PC-3 (cell line): ENCODE measurements around the gene SLC22A25. TPM values are rescaled to one million over a fixed set of nuclear protein-coding genes. Genes with fewer than 3 reads are reported as not detected.
A peak's percentile ranks its signal among the peaks of the same experiment; 100 is the strongest.

Experiments
- ATAC-seq: fragments of 200-7000 bp; cut with Tn5 transposase; 2 replicates; pipeline ENCODE4 v1.9.1; 2020; ENCODE audit warnings: mild to moderate bottlenecking, moderate library complexity
- BruUV-seq: library from RNA; stranded (reverse); fragments of 400-500 nt; replicated peaks from 2 replicates; lab custom pipeline; 2021; lab: Mats Ljungman, UMichigan
- CTCF ChIA-PET: fragments of 300-600 bp; sonication (Branson Sonifier 250); formaldehyde crosslinking; loops from one replicate; lab custom pipeline; 2022; ENCODE audit warnings: antibody characterized with exemption; lab: Charles Lee
- POLR2A ChIA-PET: fragments of 300-600 bp; sonication (Branson Sonifier 250); formaldehyde crosslinking; loops from one replicate; lab custom pipeline; 2022; ENCODE audit warnings: antibody characterized with exemption; ENCODE audit not compliant: unreplicated experiment; lab: Charles Lee
- DNase-seq: peaks from one replicate; pipeline ENCODE4 v3.0.0-alpha.2; 2015
- H2AFZ ChIP-seq: fragments of 300-600 bp; sonication (generic); 2 replicates; pipeline ENCODE4 v1.6.0; 2016; ENCODE audit warnings: antibody characterized with exemption, low read length
- H3F3A ChIP-seq: fragments of 300-600 bp; sonication (generic); one replicate; pipeline ENCODE4 v1.6.0; 2017; ENCODE audit warnings: antibody characterized with exemption, low read length, control low read depth, mild to moderate bottlenecking; ENCODE audit not compliant: unreplicated experiment
- H3K27ac ChIP-seq: fragments of 300-600 bp; sonication (generic); 2 replicates; pipeline ENCODE4 v1.5.1; 2016; ENCODE audit warnings: mild to moderate bottlenecking, low read length
- H3K27me3 ChIP-seq: fragments of 300-600 bp; sonication (generic); 2 replicates; pipeline ENCODE4 v1.6.1; 2016; ENCODE audit warnings: low read length, mixed read lengths
- H3K36me3 ChIP-seq: fragments of 300-600 bp; sonication (generic); 2 replicates; pipeline ENCODE4 v1.6.1; 2016; ENCODE audit warnings: low read depth, mixed run types, low read length, mixed read lengths
- H3K4me1 ChIP-seq: fragments of 300-600 bp; sonication (generic); 2 replicates; pipeline ENCODE4 v1.5.1; 2016; ENCODE audit warnings: low read length; ENCODE audit not compliant: insufficient read depth
- H3K4me2 ChIP-seq: fragments of 300-600 bp; sonication (generic); 2 replicates; pipeline ENCODE4 v1.6.0; 2016; ENCODE audit warnings: low read length
- H3K4me3 ChIP-seq: fragments of 300-600 bp; sonication (generic); 2 replicates; pipeline ENCODE4 v1.5.1; 2016; ENCODE audit warnings: mild to moderate bottlenecking, low read length, mixed read lengths
- H3K79me2 ChIP-seq: fragments of 300-600 bp; sonication (generic); 2 replicates; pipeline ENCODE4 v1.6.1; 2017; ENCODE audit warnings: low read length, mixed read lengths
- H3K9ac ChIP-seq: fragments of 300-600 bp; sonication (generic); 2 replicates; pipeline ENCODE4 v1.6.0; 2016; ENCODE audit warnings: mild to moderate bottlenecking, low read length
- H3K9me2 ChIP-seq: fragments of 300-600 bp; sonication (generic); replicated peaks from 2 replicates; pipeline ENCODE4 v1.6.1; 2016; ENCODE audit warnings: mixed run types, low read length, mixed read lengths
- H3K9me3 ChIP-seq: fragments of 300-600 bp; sonication (generic); 2 replicates; pipeline ENCODE4 v1.6.1; 2016; ENCODE audit warnings: low read length, mixed read lengths
- H4K20me1 ChIP-seq: fragments of 300-600 bp; sonication (generic); 2 replicates; pipeline ENCODE4 v1.6.1; 2016; ENCODE audit warnings: low read length, mixed read lengths
- CTCF ChIP-seq: fragments of 300-600 bp; sonication (generic); conservative IDR thresholded peaks from 2 replicates; pipeline ENCODE4 v1.5.1; 2017; ENCODE audit warnings: antibody characterized with exemption, low read depth, mild to moderate bottlenecking, low read length
- EZH2 ChIP-seq: fragments of 300-600 bp; sonication (generic); IDR thresholded peaks from one replicate; pipeline ENCODE4 v1.6.1; 2017; ENCODE audit warnings: antibody characterized with exemption, mild to moderate bottlenecking, low read length; ENCODE audit not compliant: unreplicated experiment
- EZH2phosphoT487 ChIP-seq: fragments of 300-600 bp; sonication (generic); IDR thresholded peaks from 2 replicates; pipeline ENCODE4 v1.6.1; 2018; ENCODE audit warnings: mild to moderate bottlenecking, antibody characterized with exemption, low read length, borderline replicate concordance
- intact Hi-C: fragments of 100-400 bp; cut with micrococcal nuclease; formaldehyde crosslinking; loops from 2 replicates; pipeline ENCODE4 v1.9.0; 2023
- total RNA-seq: library from RNA; depleted of rRNA; stranded (reverse); fragments of >200 nt; gene quantifications from 2 replicates; pipeline ENCODE4 v1.2.3, GENCODE V29; 2014

Gene SLC22A25
- total RNA-seq, 1 experiment from 2014 or later = not detected

- Histone ChIP-seq H3K27ac (no peak overlapping the region), H3K4me3 (no peak overlapping the region), H3K4me1 (no peaks in the 10 kb centered on the region), H3K27me3 (peaks cover 36% of the 10 kb centered on the region), H3K36me3 (no peaks in the 10 kb centered on the region), H3K9me3 (no peaks in the 10 kb centered on the region), H3K79me2 (no peaks in the 10 kb centered on the region), H3F3A (no peaks in the 10 kb centered on the region), H3K9ac (no peak overlapping the region), H2AFZ (no peak overlapping the region), H4K20me1 (no peaks in the 10 kb centered on the region), H3K4me2 (no peak overlapping the region), H3K9me2 (no peaks in the 10 kb centered on the region)
- CTCF ChIA-PET = no interaction called here
- ATAC-seq (no peak), DNase-seq (peak; percentile 7)
- BruUV-seq = no TSS peak
- POLR2A ChIA-PET = no interaction called here
- intact Hi-C loops = no loop called here
- TF ChIP-seq EZH2 (no peak), CTCF (no peak), EZH2phosphoT487 (no peak)
Observed at GRCh38 chr11:63240791-63241379, 2.5 kb downstream of the SLC22A25 start.

DNA sequence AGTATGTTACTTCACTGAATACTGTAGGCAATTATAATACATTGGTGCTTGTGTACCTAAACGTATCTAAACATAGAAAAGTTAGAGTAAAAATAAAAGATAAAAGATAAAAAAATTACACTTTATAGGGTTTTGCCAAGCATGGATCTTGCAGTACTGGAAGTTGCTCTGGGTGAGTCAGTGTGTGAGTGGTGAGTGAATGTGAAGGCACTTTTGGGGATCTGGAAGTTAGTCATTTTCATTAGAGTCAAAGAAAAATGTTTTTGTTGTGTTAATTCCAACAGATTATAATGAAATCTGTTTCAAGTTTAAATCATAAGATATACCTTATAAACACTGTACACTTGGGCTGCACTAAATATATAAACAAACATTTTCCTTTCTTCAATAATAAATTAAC is 3.3 kb downstream of the SLC22A25 start:
- H3K27me3 ChIP-seq = peaks cover 35% of the 10 kb centered on the region
- no peaks in the 10 kb centered on the region for H4K20me1 ChIP-seq
- H3K27ac ChIP-seq = no peak overlapping the region
- TF ChIP-seq EZH2phosphoT487 = no peak
- no peak for TF ChIP-seq EZH2
- TF ChIP-seq CTCF = no peak
- DNase-seq (no peak), ATAC-seq (no peak)
- no peak overlapping the region for H3K4me3 ChIP-seq
- H3K79me2 ChIP-seq = no peaks in the 10 kb centered on the region
- BruUV-seq = no TSS peak
- H3K4me2 ChIP-seq = no peak overlapping the region
- no peaks in the 10 kb centered on the region for H3K36me3 ChIP-seq
- no peak overlapping the region for H3K9ac ChIP-seq
- CTCF ChIA-PET = no interaction called here
- H3K9me2 ChIP-seq = no peaks in the 10 kb centered on the region
- H3K4me1 ChIP-seq = no peaks in the 10 kb centered on the region
- H3K9me3 ChIP-seq = no peaks in the 10 kb centered on the region
- H2AFZ ChIP-seq = no peak overlapping the region
- intact Hi-C loops = no loop called here
- POLR2A ChIA-PET = no interaction called here
- H3F3A ChIP-seq = no peaks in the 10 kb centered on the region

- Histone ChIP-seq H3K79me2 (no peaks in the 10 kb centered on the region), H3K4me2 (no peak overlapping the region), H4K20me1 (no peaks in the 10 kb centered on the region), H3K4me3 (no peak overlapping the region), H3K27me3 (peaks cover 27% of the 10 kb centered on the region), H3F3A (no peaks in the 10 kb centered on the region), H2AFZ (no peak overlapping the region), H3K9me3 (no peaks in the 10 kb centered on the region), H3K9me2 (no peaks in the 10 kb centered on the region), H3K9ac (no peak overlapping the region), H3K36me3 (no peaks in the 10 kb centered on the region), H3K27ac (no peak overlapping the region), H3K4me1 (no peaks in the 10 kb centered on the region)
- DNase-seq (no peak), ATAC-seq (no peak)
- ChIA-PET POLR2A (no interaction called here), CTCF (no interaction called here)
- intact Hi-C loops = no loop called here
- TF ChIP-seq EZH2phosphoT487 = no peak
- no peak for TF ChIP-seq CTCF
- no peak for TF ChIP-seq EZH2
- no TSS peak for BruUV-seq
Observed at GRCh38 chr11:63239254-63239653, 4.1 kb downstream of the SLC22A25 start.
